GM12878 (cell line): ENCODE measurements around the gene FEV. TPM values are rescaled to one million over a fixed set of nuclear protein-coding genes. Genes with fewer than 3 reads are reported as not detected.

ENCODE experiments used
- ATAC-seq: fragments of 200-7000 bp; cut with Tn5 transposase; 3 replicates; pipeline ENCODE4 v1.9.1; 2020; ENCODE audit warnings: mild to moderate bottlenecking, moderate library complexity
- BruUV-seq: library from RNA; stranded (reverse); fragments of 400-500 nt; replicated peaks from 2 replicates; lab custom pipeline; 2021; lab: Mats Ljungman, UMichigan
- CTCF ChIA-PET: fragments of 300-600 bp; sonication (Branson Sonifier 250); formaldehyde crosslinking; extraction: SDS; loops from one replicate; lab custom pipeline; 2021; ENCODE audit warnings: inconsistent platforms; lab: Yijun Ruan, JAX
- POLR2A ChIA-PET: fragments of 350-600 bp; formaldehyde crosslinking; extraction: SDS; loops from one replicate; lab custom pipeline; 2021; ENCODE audit warnings: inconsistent platforms; lab: Charles Lee
- RAD21 ChIA-PET: fragments of 300-600 bp; sonication (Branson Sonifier 250); formaldehyde crosslinking; loops from one replicate; lab custom pipeline; 2023; ENCODE audit warnings: antibody characterized with exemption; ENCODE audit not compliant: unreplicated experiment; lab: Charles Lee
- SMC1A ChIA-PET: fragments of 300-600 bp; sonication (Branson Sonifier 250); formaldehyde crosslinking; loops from one replicate; lab custom pipeline; 2023; ENCODE audit not compliant: unreplicated experiment, uncharacterized antibody; lab: Charles Lee
- DNase-seq: peaks from one replicate; pipeline ENCODE4 v3.0.0-alpha.2; 2011; ENCODE audit warnings: low read depth, low spot score
- FAIRE-seq: peaks from 3 replicates; lab custom pipeline; 2011; peaks lifted over from hg19 to GRCh38; lab: Jason Lieb, UNC
- H2AFZ ChIP-seq: 2 replicates; pipeline ENCODE4 v1.6.0; 2011; ENCODE audit warnings: low read depth, low read length, control low read depth; ENCODE audit not compliant: control insufficient read depth
- H3K27ac ChIP-seq: 2 replicates; pipeline ENCODE4 v1.5.1; 2011; ENCODE audit warnings: control low read depth; ENCODE audit not compliant: control insufficient read depth, insufficient read depth
- H3K27me3 ChIP-seq, 2 experiments: replicated peaks in 1 of 2; 2 replicates each; pipeline versions ENCODE4 v1.6.0 to v1.6.1; 2011; ENCODE audit warnings: low read length in 1 of 2; ENCODE audit not compliant: control insufficient read depth in 2 of 2, insufficient read depth in 2 of 2
- H3K36me3 ChIP-seq, 2 experiments: 2 replicates each; pipeline ENCODE4 v1.5.1; 2011; ENCODE audit warnings: low read length in 1 of 2; ENCODE audit not compliant: control insufficient read depth in 2 of 2, insufficient read depth in 2 of 2
- H3K4me1 ChIP-seq: 2 replicates; pipeline ENCODE4 v1.6.1; 2011; ENCODE audit warnings: mild to moderate bottlenecking, low read length, moderate library complexity, mixed read lengths; ENCODE audit not compliant: control insufficient read depth, insufficient read depth
- H3K4me2 ChIP-seq: 2 replicates; pipeline ENCODE4 v1.6.0; 2011; ENCODE audit warnings: control low read depth; ENCODE audit not compliant: control insufficient read depth, insufficient read depth
- H3K4me3 ChIP-seq: fragments of 200-600 bp; sonication (generic); 2 replicates; pipeline ENCODE4 v1.5.1; 2016
- H3K79me2 ChIP-seq: 2 replicates; pipeline ENCODE4 v1.6.0; 2011; ENCODE audit warnings: low read length; ENCODE audit not compliant: control insufficient read depth, insufficient read depth
- H3K9ac ChIP-seq: 2 replicates; pipeline ENCODE4 v1.8.0; 2011; ENCODE audit warnings: low read length, control low read depth, mixed read lengths; ENCODE audit not compliant: control insufficient read depth, insufficient read depth
- H3K9me3 ChIP-seq: replicated peaks from 3 replicates; pipeline ENCODE4 v1.5.1; 2011; ENCODE audit warnings: mild to moderate bottlenecking, low read length; ENCODE audit not compliant: control insufficient read depth, insufficient read depth
- H4K20me1 ChIP-seq: 2 replicates; pipeline ENCODE4 v1.6.0; 2011; ENCODE audit not compliant: control insufficient read depth, insufficient read depth
- EZH2 ChIP-seq: IDR thresholded peaks from 2 replicates; pipeline ENCODE4 v1.6.1; 2012; ENCODE audit warnings: low read depth, mild to moderate bottlenecking, control low read depth, inconsistent platforms, low read length, borderline replicate concordance; ENCODE audit not compliant: control insufficient read depth
- POU2F2 ChIP-seq: IDR thresholded peaks from 3 replicates; pipeline ENCODE4 v1.6.1; 2011; ENCODE audit warnings: low read depth, mild to moderate bottlenecking, low read length, borderline replicate concordance
- REST ChIP-seq: IDR thresholded peaks from 2 replicates; pipeline ENCODE4 v1.6.1; 2012; ENCODE audit warnings: mild to moderate bottlenecking, low read depth, low read length
- SKIL ChIP-seq: fragments of 450-650 bp; IDR thresholded peaks from 2 replicates; pipeline ENCODE4 v1.6.1; 2017; ENCODE audit warnings: mild to moderate bottlenecking, low read depth, inconsistent platforms; ENCODE audit not compliant: poor library complexity, severe bottlenecking
- YBX1 ChIP-seq: fragments of 450-650 bp; IDR thresholded peaks from 2 replicates; pipeline ENCODE4 v1.6.1; 2016; ENCODE audit warnings: antibody characterized with exemption
- ZZZ3 ChIP-seq: IDR thresholded peaks from 2 replicates; pipeline ENCODE4 v1.6.1; 2011; ENCODE audit warnings: low read depth; ENCODE audit not compliant: control insufficient read depth, insufficient read length
- WGBS: methylation state at CpG from one replicate; pipeline ENCODE4 v1.1.6; 2016; ENCODE audit warnings: low lambda C conversion rate; ENCODE audit not compliant: insufficient replicate concordance, insufficient coverage; ENCODE audit errors: missing lambda C conversion rate; 5-methylcytosine and 5-hydroxymethylcytosine counted together
- in situ Hi-C: fragments of 300-500 bp; cut with MboI; formaldehyde crosslinking; loops from 9 replicates; pipeline ENCODE4 v1.14.3; 2018; ENCODE audit warnings: mixed read lengths
- intact Hi-C: fragments of 100-400 bp; cut with micrococcal nuclease; formaldehyde crosslinking; loops from one replicate; pipeline ENCODE4 v1.14.2; 2022; ENCODE audit not compliant: unreplicated experiment
- polyA plus RNA-seq, 11 experiments: library from polyadenylated mRNA; depleted of rRNA in 4 of 11; unstranded in 6 of 11; stranded (reverse) in 5 of 11; fragments of >200 nt; fragmentation: Nextera tagmentation in 4 of 11; fragmentation: Illumina TruSeq in 1 of 11; extraction: Ambion mirVana in 4 of 11; extraction: Trizol in 1 of 11; gene quantifications; 1 replicate in 1 of 11; 2 replicates in 10 of 11; pipeline versions ENCODE4 v1.2.1 to v1.2.3, GENCODE V29; 2011 to 2016; ENCODE audit warnings: inconsistent platforms in 2 of 11, missing spikeins in 2 of 11, low read depth in 1 of 11
- total RNA-seq, 4 experiments: library from RNA; depleted of rRNA in 3 of 4; stranded (reverse); fragments of >200 nt in 3 of 4; fragmentation: Illumina TruSeq in 1 of 4; extraction: Trizol in 1 of 4; gene quantifications; 2 replicates each; pipeline versions ENCODE4 v1.2.1 to v1.2.3, GENCODE V29; 2013 to 2021
- TF ChIP-seq, protein P1 (sequence below): IDR thresholded peaks from 2 replicates; pipeline ENCODE4 v1.6.1; 2011; ENCODE audit warnings: borderline replicate concordance, low read depth, mild to moderate bottlenecking, moderate library complexity, low read length; ENCODE audit not compliant: insufficient read depth, poor library complexity, severe bottlenecking
- TF ChIP-seq, protein P2 (sequence below): fragments of 450-650 bp; IDR thresholded peaks from 2 replicates; pipeline ENCODE4 v1.6.1; 2018; ENCODE audit warnings: borderline replicate concordance, mild to moderate bottlenecking; ENCODE audit not compliant: partially characterized antibody

The FEV gene
- total and polyA plus RNA-seq, 10 of the 15 experiments (the other 5 are each of a cell fraction or from before 2014, with no cell fraction given): not detected

GRCh38 chr2:218984239-218985020, 554 bp downstream of the FEV start (continued):
- TF ChIP-seq, protein P1, sequence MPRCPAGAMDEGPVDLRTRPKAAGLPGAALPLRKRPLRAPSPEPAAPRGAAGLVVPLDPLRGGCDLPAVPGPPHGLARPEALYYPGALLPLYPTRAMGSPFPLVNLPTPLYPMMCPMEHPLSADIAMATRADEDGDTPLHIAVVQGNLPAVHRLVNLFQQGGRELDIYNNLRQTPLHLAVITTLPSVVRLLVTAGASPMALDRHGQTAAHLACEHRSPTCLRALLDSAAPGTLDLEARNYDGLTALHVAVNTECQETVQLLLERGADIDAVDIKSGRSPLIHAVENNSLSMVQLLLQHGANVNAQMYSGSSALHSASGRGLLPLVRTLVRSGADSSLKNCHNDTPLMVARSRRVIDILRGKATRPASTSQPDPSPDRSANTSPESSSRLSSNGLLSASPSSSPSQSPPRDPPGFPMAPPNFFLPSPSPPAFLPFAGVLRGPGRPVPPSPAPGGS: no peak
- TF ChIP-seq, all 136 proteins: peak for 2

DNA sequence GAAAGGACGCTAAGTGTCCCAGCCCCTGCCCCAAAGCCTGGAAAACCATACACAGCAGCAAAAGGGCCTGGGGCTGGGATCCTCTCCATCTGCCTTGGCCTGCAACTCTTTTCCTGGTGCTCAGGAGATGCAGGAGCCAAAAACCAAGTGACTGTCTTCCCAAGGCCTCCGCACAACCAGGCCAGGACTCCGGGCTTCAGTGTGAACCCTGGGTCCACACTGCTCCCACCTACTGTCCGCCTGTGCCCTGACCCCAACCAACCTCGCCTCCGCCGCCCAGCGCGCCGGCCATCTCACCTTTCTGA, 1.1 kb downstream of the FEV start:
- Histone ChIP-seq H3K79me2 (no peaks in the 10 kb centered on the region), H3K4me2 (no peak overlapping the region), H3K36me3 (no peaks in the 10 kb centered on the region), H2AFZ (no peak overlapping the region), H3K4me1 (no peaks in the 10 kb centered on the region; the same call in 1 of the 2 replicates), H3K9ac (no peak overlapping the region), H3K4me3 (no peak overlapping the region), H3K9me3 (no peaks in the 10 kb centered on the region), H3K27ac (no peak overlapping the region), H3K27me3 (peaks cover 32 to 39% of the 10 kb centered on the region in 2 experiments), H4K20me1 (no peaks in the 10 kb centered on the region; the same call in 1 of the 2 replicates)
- intact Hi-C loops: loop anchor here (5.0 kb wide), 1 partner anchor 132 kb away; no protein-coding TSS in a partner anchor
- ChIA-PET SMC1A (no interaction called here), CTCF (no interaction called here), RAD21 (no interaction called here), POLR2A (no interaction called here)
- FAIRE-seq (no peak), ATAC-seq (no peak), DNase-seq (no peak)
- no peak for TF ChIP-seq ZZZ3
- TF ChIP-seq EZH2: no peak
- no peak for TF ChIP-seq POU2F2
- TF ChIP-seq, protein P2, sequence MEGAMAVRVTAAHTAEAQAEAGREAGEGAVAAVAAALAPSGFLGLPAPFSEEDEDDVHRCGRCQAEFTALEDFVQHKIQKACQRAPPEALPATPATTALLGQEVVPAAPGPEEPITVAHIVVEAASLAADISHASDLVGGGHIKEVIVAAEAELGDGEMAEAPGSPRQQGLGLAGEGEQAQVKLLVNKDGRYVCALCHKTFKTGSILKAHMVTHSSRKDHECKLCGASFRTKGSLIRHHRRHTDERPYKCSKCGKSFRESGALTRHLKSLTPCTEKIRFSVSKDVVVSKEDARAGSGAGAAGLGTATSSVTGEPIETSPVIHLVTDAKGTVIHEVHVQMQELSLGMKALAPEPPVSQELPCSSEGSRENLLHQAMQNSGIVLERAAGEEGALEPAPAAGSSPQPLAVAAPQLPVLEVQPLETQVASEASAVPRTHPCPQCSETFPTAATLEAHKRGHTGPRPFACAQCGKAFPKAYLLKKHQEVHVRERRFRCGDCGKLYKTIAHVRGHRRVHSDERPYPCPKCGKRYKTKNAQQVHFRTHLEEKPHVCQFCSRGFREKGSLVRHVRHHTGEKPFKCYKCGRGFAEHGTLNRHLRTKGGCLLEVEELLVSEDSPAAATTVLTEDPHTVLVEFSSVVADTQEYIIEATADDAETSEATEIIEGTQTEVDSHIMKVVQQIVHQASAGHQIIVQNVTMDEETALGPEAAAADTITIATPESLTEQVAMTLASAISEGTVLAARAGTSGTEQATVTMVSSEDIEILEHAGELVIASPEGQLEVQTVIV: no peak
- TF ChIP-seq YBX1: no peak
- no peak for TF ChIP-seq SKIL
- TF ChIP-seq REST: no peak
- BruUV-seq: no TSS peak
- in situ Hi-C loops: no loop called here
- WGBS: 16% methylated on average over 10 of the region's 10 CpGs
